ENCODE data around the gene OLIG1.

OLIG1 gene

GRCh38 chr21:33029975-33030461 lies 39.9 kb upstream of the OLIG1 start:
- in situ Hi-C loops (cut with MboI; ENCODE audit: low pct_unique_long_range_greater_than_20kb, low sequenced_read_pairs), result no loop called here
- no peak for DNase-seq

GRCh38 chr21:33030633-33031032 lies 39.3 kb upstream of the OLIG1 start:
- in situ Hi-C loops (cut with MboI; ENCODE audit: low pct_unique_long_range_greater_than_20kb, low sequenced_read_pairs), result no loop called here
- no peak for DNase-seq

GRCh38 chr21:33031152-33031911 lies 38.6 kb upstream of the OLIG1 start:
- no peak for DNase-seq
- in situ Hi-C loops (cut with MboI; ENCODE audit: low pct_unique_long_range_greater_than_20kb, low sequenced_read_pairs), result no loop called here

- DNase-seq, result no peak
- in situ Hi-C loops (cut with MboI; ENCODE audit: low pct_unique_long_range_greater_than_20kb, low sequenced_read_pairs), result no loop called here
Measured at GRCh38 chr21:33032434-33033047, 37.4 kb upstream of the OLIG1 start.

GRCh38 chr21:33033094-33033951 lies 36.6 kb upstream of the OLIG1 start:
- in situ Hi-C loops (cut with MboI; ENCODE audit: low pct_unique_long_range_greater_than_20kb, low sequenced_read_pairs), result no loop called here

DNA sequence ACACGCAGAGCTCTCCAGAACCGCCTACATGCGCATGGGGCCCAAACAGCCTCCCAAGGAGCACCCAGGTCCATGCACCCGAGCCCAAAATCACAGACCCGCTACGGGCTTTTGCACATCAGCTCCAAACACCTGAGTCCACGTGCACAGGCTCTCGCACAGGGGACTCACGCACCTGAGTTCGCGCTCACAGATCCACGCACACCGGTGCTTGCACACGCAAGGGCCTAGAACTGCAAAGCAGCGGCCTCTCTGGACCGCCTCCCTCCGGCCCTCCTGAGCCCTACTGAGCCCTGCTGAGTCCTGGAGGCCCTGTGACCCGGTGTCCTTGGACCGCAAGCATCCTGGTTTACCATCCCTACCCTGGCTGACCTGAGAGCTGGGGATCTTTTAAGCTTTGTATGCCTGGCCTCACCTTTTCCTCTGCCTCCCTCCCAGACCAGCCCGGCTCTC lies 36.0 kb upstream of the OLIG1 start:
- in situ Hi-C loops (cut with MboI; ENCODE audit: low pct_unique_long_range_greater_than_20kb, low sequenced_read_pairs), result no loop called here
- no peak for DNase-seq

More at GRCh38 chr21:33033094-33033951, 36.6 kb upstream of the OLIG1 start:
- no peak for DNase-seq

GRCh38 chr21:33035147-33035546 lies 34.8 kb upstream of the OLIG1 start:
- no peak for DNase-seq
- in situ Hi-C loops (cut with MboI; ENCODE audit: low pct_unique_long_range_greater_than_20kb, low sequenced_read_pairs), result no loop called here

DNA sequence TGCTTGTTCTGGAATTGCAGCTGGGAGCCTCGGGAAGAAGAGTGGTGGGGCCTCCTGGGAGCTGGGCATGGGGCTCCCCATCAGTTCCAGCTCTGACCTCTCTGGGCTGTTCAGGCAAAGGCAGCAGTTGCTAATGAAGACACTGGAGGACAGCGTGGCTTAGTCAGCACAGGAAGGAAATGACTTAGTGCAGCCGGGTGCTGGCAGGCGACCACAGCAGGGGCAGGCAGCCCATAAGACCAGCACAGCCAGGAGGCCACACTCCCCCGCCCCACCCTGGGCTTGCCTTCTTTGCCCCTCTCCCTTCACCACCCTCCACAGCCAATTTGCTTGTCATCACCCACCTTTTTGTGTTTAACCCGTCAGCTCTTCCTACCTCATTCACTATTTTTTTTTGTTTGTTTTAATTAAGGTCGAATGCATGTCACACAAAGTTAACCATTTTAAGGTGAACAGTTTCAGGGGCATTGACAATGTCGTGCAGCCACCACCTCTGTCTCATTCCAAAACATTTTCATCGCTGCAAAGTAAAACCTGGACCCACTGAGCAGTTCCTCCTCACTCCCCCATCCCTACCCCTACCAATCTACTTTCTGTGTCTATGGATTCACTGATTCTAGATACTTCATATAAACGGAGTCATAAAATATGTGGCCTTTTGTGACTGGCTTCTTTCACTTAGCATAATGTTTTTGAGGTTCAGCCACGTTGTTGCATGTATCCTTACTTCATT lies 33.3 kb upstream of the OLIG1 start:
- peak; percentile 90 for DNase-seq
- in situ Hi-C loops (cut with MboI; ENCODE audit: low pct_unique_long_range_greater_than_20kb, low sequenced_read_pairs), result no loop called here

GRCh38 chr21:33037501-33037900 lies 32.4 kb upstream of the OLIG1 start:
- in situ Hi-C loops (cut with MboI; ENCODE audit: low pct_unique_long_range_greater_than_20kb, low sequenced_read_pairs), result no loop called here

DNA sequence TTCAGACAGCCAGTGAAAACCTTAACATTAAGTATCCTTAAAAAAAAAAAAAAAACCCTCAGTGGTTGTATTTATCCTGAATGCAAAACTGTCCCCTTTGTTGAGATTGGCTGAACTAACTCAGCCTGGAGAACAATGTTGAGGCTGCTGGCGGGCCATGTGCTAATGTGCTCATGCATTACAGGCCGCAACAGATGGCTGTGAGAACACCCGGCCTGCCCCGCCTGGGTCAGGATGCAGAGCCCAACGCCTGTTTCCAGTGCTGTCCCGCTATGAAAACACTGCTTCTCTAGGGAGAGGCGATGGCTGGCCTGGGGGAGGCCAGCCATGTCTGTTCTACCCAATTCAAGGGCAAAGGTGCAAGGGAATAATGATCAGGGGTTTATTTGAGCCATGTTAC lies 30.4 kb upstream of the OLIG1 start:
- DNase-seq, result peak; percentile 20
- in situ Hi-C loops (cut with MboI; ENCODE audit: low pct_unique_long_range_greater_than_20kb, low sequenced_read_pairs), result no loop called here

More at GRCh38 chr21:33037501-33037900, 32.4 kb upstream of the OLIG1 start:
- no peak for DNase-seq

GRCh38 chr21:33040215-33040614 lies 29.7 kb upstream of the OLIG1 start:
- DNase-seq, result no peak
- in situ Hi-C loops (cut with MboI; ENCODE audit: low pct_unique_long_range_greater_than_20kb, low sequenced_read_pairs), result no loop called here

GRCh38 chr21:33041981-33042380 lies 28.0 kb upstream of the OLIG1 start:
- DNase-seq, result no peak
- in situ Hi-C loops (cut with MboI; ENCODE audit: low pct_unique_long_range_greater_than_20kb, low sequenced_read_pairs), result no loop called here

DNA sequence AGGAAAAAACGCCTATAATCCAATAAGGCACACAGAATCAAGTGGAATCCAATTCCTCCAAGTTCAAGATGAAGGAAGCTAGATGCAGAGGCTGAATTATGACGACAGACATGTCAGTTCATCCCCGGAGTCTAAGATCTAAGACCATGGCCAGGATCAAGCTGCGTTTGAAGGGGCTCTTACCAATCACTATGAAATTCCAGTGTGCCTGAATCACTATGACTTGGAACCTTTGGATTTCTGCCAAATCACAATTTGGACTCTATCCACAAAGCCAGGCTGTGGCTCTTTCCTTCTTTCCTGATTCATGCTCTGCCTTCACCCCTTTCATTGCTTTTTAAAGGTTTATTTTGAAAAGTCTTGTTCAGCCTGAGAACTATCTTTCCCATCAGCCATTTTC lies 27.1 kb upstream of the OLIG1 start:
- no peak for DNase-seq
- in situ Hi-C loops (cut with MboI; ENCODE audit: low pct_unique_long_range_greater_than_20kb, low sequenced_read_pairs), result no loop called here

DNA sequence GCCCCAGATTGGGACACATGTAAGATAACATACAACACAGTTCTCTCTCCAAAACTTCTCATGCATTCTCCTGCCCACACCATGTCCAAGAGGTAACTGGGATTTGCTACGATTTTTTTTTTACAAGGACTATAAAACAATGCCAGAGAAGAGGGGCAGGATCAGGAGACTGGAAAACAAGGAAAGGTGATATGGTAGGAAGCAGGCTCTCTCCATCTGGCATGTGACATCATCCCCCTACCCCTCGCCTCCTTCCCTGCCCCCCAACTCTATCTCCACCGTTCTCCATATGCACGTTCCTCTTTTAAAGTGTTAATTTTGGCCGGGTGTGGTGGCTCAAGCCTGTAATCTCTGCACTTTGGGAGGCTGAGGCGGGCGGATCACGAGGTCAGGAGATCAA lies 23.5 kb upstream of the OLIG1 start:
- in situ Hi-C loops (cut with MboI; ENCODE audit: low pct_unique_long_range_greater_than_20kb, low sequenced_read_pairs), result no loop called here

GRCh38 chr21:33047231-33047630 lies 22.7 kb upstream of the OLIG1 start:
- no peak for DNase-seq
- in situ Hi-C loops (cut with MboI; ENCODE audit: low pct_unique_long_range_greater_than_20kb, low sequenced_read_pairs), result no loop called here

More for the DNA sequence above, 23.5 kb upstream of the OLIG1 start:
- no peak for DNase-seq

GRCh38 chr21:33051925-33052324 lies 18.0 kb upstream of the OLIG1 start:
- in situ Hi-C loops (cut with MboI; ENCODE audit: low pct_unique_long_range_greater_than_20kb, low sequenced_read_pairs), result no loop called here
- no peak for DNase-seq

DNA sequence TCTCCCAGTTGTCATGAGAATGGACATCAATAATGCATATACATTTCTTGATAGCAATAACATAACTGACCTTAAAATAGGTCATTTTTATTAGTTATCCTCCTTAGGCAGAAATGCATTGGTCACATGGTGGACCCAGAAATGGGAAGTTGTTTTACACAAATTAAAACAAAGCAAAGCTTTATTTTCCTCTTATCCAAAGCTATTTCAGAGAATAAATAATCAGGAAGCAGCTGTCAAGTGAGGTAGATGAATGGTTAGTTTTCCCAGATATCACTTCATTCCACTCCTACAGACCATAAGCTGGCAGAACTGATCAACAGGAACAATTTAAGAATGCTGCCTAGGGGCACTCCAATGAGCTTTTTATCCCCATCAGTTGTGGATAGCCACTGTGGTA lies 16.0 kb upstream of the OLIG1 start:
- in situ Hi-C loops (cut with MboI; ENCODE audit: low pct_unique_long_range_greater_than_20kb, low sequenced_read_pairs), result no loop called here
- no peak for DNase-seq

- in situ Hi-C loops (cut with MboI; ENCODE audit: low pct_unique_long_range_greater_than_20kb, low sequenced_read_pairs), result no loop called here
- DNase-seq, result no peak
Measured at GRCh38 chr21:33055991-33056390, 13.9 kb upstream of the OLIG1 start.

DNA sequence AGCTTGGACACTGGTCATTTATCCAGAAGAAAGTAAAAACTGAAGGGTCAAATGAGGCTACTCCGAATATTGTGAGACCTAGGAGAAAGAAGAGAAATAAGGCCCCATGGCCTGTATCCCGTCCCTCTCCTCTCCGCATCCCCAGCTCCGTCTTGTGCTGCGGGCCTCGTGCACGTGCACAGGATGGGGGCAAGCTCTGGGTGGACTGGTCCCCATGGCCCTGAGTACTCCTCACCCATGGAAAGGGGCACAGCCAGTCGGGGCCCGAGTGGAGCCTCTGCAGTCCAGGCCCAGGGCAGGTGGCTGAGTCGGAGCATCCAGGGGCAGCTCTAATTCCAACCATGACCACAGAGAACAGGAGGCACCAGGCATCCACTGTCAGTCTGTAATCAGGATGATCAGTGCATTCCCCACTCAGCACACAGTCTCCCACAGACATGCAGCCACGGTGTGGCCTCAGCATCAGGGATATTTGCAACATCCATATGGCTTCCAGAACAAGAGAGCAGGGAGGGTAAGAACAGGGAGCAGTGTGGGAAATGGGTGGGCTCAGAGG lies 12.5 kb upstream of the OLIG1 start:
- in situ Hi-C loops (cut with MboI; ENCODE audit: low pct_unique_long_range_greater_than_20kb, low sequenced_read_pairs), result no loop called here
- no peak for DNase-seq

Data from KBM-7 (cell line).